Liver (tissue), 9 donors: Measurements from ENCODE around the gene KDM7A. TPM values are rescaled to one million over a fixed set of nuclear protein-coding genes. Genes with fewer than 3 reads are reported as not detected.

ENCODE experiments used
- DNase-seq: peaks from one replicate; pipeline ENCODE4 v3.0.0-alpha.2; 2017; ENCODE audit warnings: low spot score
- H3K27ac ChIP-seq, 2 donors: one replicate each; pipeline ENCODE4 v1.7.0; 2013; ENCODE audit warnings: inconsistent platforms in 2 of 2, low read length in 2 of 2, control low read depth in 1 of 2, low read depth in 1 of 2, mild to moderate bottlenecking in 1 of 2
- H3K27me3 ChIP-seq, 4 donors: one replicate each; pipeline versions ENCODE4 v1.6.1 to v1.7.0; 2013; ENCODE audit warnings: low read length in 3 of 4, inconsistent platforms in 1 of 4, mild to moderate bottlenecking in 1 of 4, moderate library complexity in 1 of 4; ENCODE audit not compliant: control insufficient read depth in 4 of 4, insufficient read depth in 4 of 4
- H3K36me3 ChIP-seq, 4 donors: one replicate each; pipeline versions ENCODE4 v1.6.1 to v1.7.0; 2013; ENCODE audit warnings: low read length in 3 of 4, mild to moderate bottlenecking in 3 of 4, low read depth in 1 of 4, moderate library complexity in 1 of 4; ENCODE audit not compliant: control insufficient read depth in 4 of 4, insufficient read depth in 3 of 4
- H3K4me1 ChIP-seq, 4 donors: one replicate each; pipeline versions ENCODE4 v1.6.1 to v1.7.0; 2013; ENCODE audit warnings: low read length in 3 of 4, mild to moderate bottlenecking in 3 of 4, moderate library complexity in 1 of 4; ENCODE audit not compliant: control insufficient read depth in 4 of 4, insufficient read depth in 4 of 4
- H3K4me3 ChIP-seq, 3 donors: one replicate each; pipeline versions ENCODE4 v1.6.1 to v1.7.0; 2013; ENCODE audit warnings: low read length in 3 of 3, control low read depth in 1 of 3, low read depth in 1 of 3, mild to moderate bottlenecking in 1 of 3
- H3K9ac ChIP-seq, 2 donors: one replicate each; pipeline ENCODE4 v1.7.0; 2013; ENCODE audit warnings: low read length in 2 of 2, mild to moderate bottlenecking in 2 of 2, moderate library complexity in 2 of 2, control low read depth in 1 of 2, low read depth in 1 of 2
- H3K9me3 ChIP-seq, 4 donors: one replicate each; pipeline versions ENCODE4 v1.6.1 to v1.7.0; 2013; ENCODE audit warnings: low read length in 3 of 4; ENCODE audit not compliant: control insufficient read depth in 4 of 4
- EGR1 ChIP-seq, 2 donors: IDR thresholded peaks; 2 replicates each; pipeline ENCODE4 v1.6.1; 2016 to 2018; ENCODE audit warnings: antibody characterized with exemption in 2 of 2, low read depth in 2 of 2
- FOXA1 ChIP-seq: IDR thresholded peaks from 2 replicates; pipeline ENCODE4 v1.6.1; 2016; ENCODE audit warnings: antibody characterized with exemption
- FOXA2 ChIP-seq: IDR thresholded peaks from 2 replicates; pipeline ENCODE4 v1.6.1; 2016; ENCODE audit warnings: antibody characterized with exemption
- GABPA ChIP-seq, 2 donors: IDR thresholded peaks in 1 of 2; conservative IDR thresholded peaks in 1 of 2; 2 replicates each; pipeline ENCODE4 v1.6.1; 2016; ENCODE audit warnings: antibody characterized with exemption in 2 of 2, mild to moderate bottlenecking in 1 of 2, moderate library complexity in 1 of 2
- HNF4A ChIP-seq, 2 donors: conservative IDR thresholded peaks; 2 replicates each; pipeline ENCODE4 v1.6.1; 2016; ENCODE audit warnings: antibody characterized with exemption in 2 of 2, mild to moderate bottlenecking in 2 of 2
- HNF4G ChIP-seq: IDR thresholded peaks from 2 replicates; pipeline ENCODE4 v1.6.1; 2016; ENCODE audit warnings: antibody characterized with exemption
- NR2F2 ChIP-seq: IDR thresholded peaks from 2 replicates; pipeline ENCODE4 v1.6.1; 2016; ENCODE audit warnings: antibody characterized with exemption
- RAD21 ChIP-seq, 2 donors: IDR thresholded peaks; 2 replicates each; pipeline ENCODE4 v1.6.1; 2016; ENCODE audit warnings: antibody characterized with exemption in 2 of 2, mild to moderate bottlenecking in 2 of 2
- RXRA ChIP-seq, 2 donors: IDR thresholded peaks; 2 replicates each; pipeline ENCODE4 v1.6.1; 2017 to 2018; ENCODE audit warnings: antibody characterized with exemption in 2 of 2, mild to moderate bottlenecking in 1 of 2
- SP1 ChIP-seq: IDR thresholded peaks from 2 replicates; pipeline ENCODE4 v1.6.1; 2018; ENCODE audit warnings: antibody characterized with exemption, mild to moderate bottlenecking
- TAF1 ChIP-seq: conservative IDR thresholded peaks from 2 replicates; pipeline ENCODE4 v1.6.1; 2016; ENCODE audit warnings: antibody characterized with exemption, mild to moderate bottlenecking
- YY1 ChIP-seq: IDR thresholded peaks from 2 replicates; pipeline ENCODE4 v1.6.1; 2016; ENCODE audit warnings: antibody characterized with exemption, mild to moderate bottlenecking
- WGBS: extraction: QIAGEN DNeasy Blood & Tissue Kit; methylation state at CpG from one replicate; pipeline ENCODE4 v1.1.7; 2013; 5-methylcytosine and 5-hydroxymethylcytosine counted together
- polyA plus RNA-seq, 2 donors: library from polyadenylated mRNA; stranded (reverse) in 1 of 2; unstranded in 1 of 2; fragments of 200-250 nt in 1 of 2; fragments of >200 nt in 1 of 2; fragmentation: Nextera tagmentation in 1 of 2; extraction: Ambion mirVana in 1 of 2; gene quantifications; one replicate each; pipeline versions ENCODE4 v1.2.1 to v1.2.3, GENCODE V29; 2013 to 2015
- total RNA-seq, 2 donors: library from RNA; depleted of rRNA; stranded (reverse); fragments of >200 nt; gene quantifications; one replicate each; pipeline ENCODE4 v1.2.3, GENCODE V29; 2014
- TF ChIP-seq, protein P1 (sequence below): IDR thresholded peaks from 2 replicates; pipeline ENCODE4 v1.6.1; 2016; ENCODE audit warnings: antibody characterized with exemption
- TF ChIP-seq, protein P2 (sequence below): fragments of 150-350 bp; IDR thresholded peaks from 2 replicates; pipeline ENCODE4 v1.5.1; 2017; ENCODE audit warnings: improper control_type of control experiment, low read depth, low read length; ENCODE audit not compliant: missing input control
- TF ChIP-seq, protein P3 (sequence below): IDR thresholded peaks from 2 replicates; pipeline ENCODE4 v1.6.1; 2016; ENCODE audit warnings: antibody characterized with exemption
- TF ChIP-seq, protein P4 (sequence below): IDR thresholded peaks from 2 replicates; pipeline ENCODE4 v1.6.1; 2016; ENCODE audit warnings: antibody characterized with exemption
- donor health status: healthy.
- donor health status: healthy.
- donor health status: healthy.
- donor health status: healthy.
- donor health status: healthy.

The KDM7A gene
- total and polyA plus RNA-seq, 4 donors = 1.9 to 27.5 (median 9.9) TPM

DNA sequence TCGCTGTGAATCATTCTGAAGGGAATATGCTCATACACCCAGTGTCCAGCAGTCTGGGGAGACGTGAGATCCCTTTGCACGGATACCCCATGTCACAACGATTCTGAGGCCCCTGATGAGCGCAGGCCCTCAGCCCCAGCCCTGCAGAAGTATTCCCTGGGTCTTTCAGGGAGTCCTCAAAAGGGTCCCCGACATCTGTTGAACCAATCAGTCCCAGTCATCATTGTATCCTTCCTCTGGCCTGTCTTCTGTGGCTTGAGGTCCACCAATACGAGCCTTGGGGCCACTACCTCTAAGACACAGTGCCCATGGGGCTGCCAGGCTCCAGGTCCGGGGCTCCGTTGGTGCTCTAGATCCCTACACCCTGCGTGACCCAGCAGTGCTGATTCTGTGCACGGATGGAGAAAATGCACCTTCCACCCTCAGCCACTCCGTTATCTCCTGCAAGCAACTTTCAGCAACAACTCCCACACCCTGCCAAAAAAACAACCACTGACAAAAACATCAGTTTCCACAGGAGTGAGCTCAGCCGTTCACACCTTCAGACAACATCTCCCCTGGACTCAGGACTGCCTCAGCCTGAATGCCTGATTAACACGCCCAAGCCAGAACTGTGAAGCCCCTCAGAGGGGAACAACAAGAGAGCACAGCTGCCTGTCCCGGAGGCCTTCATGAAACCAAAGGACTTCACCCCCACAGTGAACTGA lies 46.9 kb upstream of the KDM7A start:
- H3K36me3 ChIP-seq = no peaks in the 10 kb centered on the region
- no peak overlapping the region for H3K27ac ChIP-seq
- H3K27me3 ChIP-seq = no peaks in the 10 kb centered on the region
- no peaks in the 10 kb centered on the region for H3K4me1 ChIP-seq
- no peak overlapping the region for H3K9ac ChIP-seq
- H3K9me3 ChIP-seq = no peaks in the 10 kb centered on the region
- 91% methylated on average over 15 of the region's 15 CpGs for WGBS
- peak; percentile 68 for DNase-seq
- H3K4me3 ChIP-seq = no peak overlapping the region
- TF ChIP-seq HNF4G (no peak), RAD21 (IDR thresholded peaks at IDR 0.05) (no peak), EGR1 (IDR thresholded peaks at IDR 0.05; ENCODE audit: low read depth in 2 of 2) (no peak), RXRA (IDR thresholded peaks at IDR 0.05) (no peak), SP1 (no peak), NR2F2 (no peak), HNF4A (conservative IDR thresholded peaks at IDR 0.05) (no peak), FOXA1 (no peak)
- TF ChIP-seq, protein P1, sequence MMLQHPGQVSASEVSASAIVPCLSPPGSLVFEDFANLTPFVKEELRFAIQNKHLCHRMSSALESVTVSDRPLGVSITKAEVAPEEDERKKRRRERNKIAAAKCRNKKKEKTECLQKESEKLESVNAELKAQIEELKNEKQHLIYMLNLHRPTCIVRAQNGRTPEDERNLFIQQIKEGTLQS = no peak

DNA sequence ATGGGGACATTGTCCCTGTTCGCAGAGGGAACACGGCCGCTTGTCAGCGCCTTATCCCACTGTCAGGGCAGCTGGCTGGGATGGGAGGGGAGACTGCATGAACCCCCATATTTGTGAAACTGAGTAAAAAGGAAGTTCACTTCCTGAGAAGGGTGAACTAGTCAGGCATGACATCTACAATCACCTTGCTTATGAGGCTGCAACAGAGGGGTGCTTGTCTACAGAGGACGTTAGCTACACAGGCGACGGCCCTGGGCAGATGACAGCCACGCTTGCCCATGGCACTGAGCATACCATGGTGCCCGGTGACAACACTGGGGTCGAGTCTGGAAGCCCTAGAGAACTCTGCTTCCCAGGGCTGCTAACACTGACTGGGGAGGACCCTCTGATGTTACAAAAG lies 46.0 kb upstream of the KDM7A start:
- H3K36me3 ChIP-seq = no peaks in the 10 kb centered on the region
- TF ChIP-seq, protein P2, sequence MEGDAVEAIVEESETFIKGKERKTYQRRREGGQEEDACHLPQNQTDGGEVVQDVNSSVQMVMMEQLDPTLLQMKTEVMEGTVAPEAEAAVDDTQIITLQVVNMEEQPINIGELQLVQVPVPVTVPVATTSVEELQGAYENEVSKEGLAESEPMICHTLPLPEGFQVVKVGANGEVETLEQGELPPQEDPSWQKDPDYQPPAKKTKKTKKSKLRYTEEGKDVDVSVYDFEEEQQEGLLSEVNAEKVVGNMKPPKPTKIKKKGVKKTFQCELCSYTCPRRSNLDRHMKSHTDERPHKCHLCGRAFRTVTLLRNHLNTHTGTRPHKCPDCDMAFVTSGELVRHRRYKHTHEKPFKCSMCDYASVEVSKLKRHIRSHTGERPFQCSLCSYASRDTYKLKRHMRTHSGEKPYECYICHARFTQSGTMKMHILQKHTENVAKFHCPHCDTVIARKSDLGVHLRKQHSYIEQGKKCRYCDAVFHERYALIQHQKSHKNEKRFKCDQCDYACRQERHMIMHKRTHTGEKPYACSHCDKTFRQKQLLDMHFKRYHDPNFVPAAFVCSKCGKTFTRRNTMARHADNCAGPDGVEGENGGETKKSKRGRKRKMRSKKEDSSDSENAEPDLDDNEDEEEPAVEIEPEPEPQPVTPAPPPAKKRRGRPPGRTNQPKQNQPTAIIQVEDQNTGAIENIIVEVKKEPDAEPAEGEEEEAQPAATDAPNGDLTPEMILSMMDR = no peak
- TF ChIP-seq HNF4G = no peak
- TF ChIP-seq FOXA2 = no peak
- TF ChIP-seq HNF4A (conservative IDR thresholded peaks at IDR 0.05) = no peak
- TF ChIP-seq, protein P3, sequence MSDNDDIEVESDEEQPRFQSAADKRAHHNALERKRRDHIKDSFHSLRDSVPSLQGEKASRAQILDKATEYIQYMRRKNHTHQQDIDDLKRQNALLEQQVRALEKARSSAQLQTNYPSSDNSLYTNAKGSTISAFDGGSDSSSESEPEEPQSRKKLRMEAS = no peak
- TF ChIP-seq TAF1 = no peak
- no peak for TF ChIP-seq YY1
- TF ChIP-seq, protein P4, sequence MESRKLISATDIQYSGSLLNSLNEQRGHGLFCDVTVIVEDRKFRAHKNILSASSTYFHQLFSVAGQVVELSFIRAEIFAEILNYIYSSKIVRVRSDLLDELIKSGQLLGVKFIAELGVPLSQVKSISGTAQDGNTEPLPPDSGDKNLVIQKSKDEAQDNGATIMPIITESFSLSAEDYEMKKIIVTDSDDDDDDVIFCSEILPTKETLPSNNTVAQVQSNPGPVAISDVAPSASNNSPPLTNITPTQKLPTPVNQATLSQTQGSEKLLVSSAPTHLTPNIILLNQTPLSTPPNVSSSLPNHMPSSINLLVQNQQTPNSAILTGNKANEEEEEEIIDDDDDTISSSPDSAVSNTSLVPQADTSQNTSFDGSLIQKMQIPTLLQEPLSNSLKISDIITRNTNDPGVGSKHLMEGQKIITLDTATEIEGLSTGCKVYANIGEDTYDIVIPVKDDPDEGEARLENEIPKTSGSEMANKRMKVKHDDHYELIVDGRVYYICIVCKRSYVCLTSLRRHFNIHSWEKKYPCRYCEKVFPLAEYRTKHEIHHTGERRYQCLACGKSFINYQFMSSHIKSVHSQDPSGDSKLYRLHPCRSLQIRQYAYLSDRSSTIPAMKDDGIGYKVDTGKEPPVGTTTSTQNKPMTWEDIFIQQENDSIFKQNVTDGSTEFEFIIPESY = no peak
- TF ChIP-seq RAD21 (IDR thresholded peaks at IDR 0.05) = no peak
- TF ChIP-seq RXRA (IDR thresholded peaks at IDR 0.05) = no peak
- TF ChIP-seq, protein P1 = no peak
- no peak for TF ChIP-seq GABPA (IDR thresholded peaks at IDR 0.05 in 1 of 2, conservative IDR thresholded peaks at IDR 0.05 in 1 of 2)
- no peak overlapping the region for H3K4me3 ChIP-seq
- H3K9ac ChIP-seq = no peak overlapping the region
- H3K4me1 ChIP-seq = no peaks in the 10 kb centered on the region
- no peaks in the 10 kb centered on the region for H3K9me3 ChIP-seq
- H3K27me3 ChIP-seq = no peaks in the 10 kb centered on the region
- WGBS = 86% methylated on average over 10 of the region's 10 CpGs
- no peak overlapping the region for H3K27ac ChIP-seq
- DNase-seq = no peak
